ENCODE measurements around the gene SCP2D1.

- TF ChIP-seq POLR2A (IDR thresholded peaks at IDR 0.05) (no peak), POLR2AphosphoS5 (IDR thresholded peaks at IDR 0.05) (no peak)
- TF ChIP-seq, protein P1, sequence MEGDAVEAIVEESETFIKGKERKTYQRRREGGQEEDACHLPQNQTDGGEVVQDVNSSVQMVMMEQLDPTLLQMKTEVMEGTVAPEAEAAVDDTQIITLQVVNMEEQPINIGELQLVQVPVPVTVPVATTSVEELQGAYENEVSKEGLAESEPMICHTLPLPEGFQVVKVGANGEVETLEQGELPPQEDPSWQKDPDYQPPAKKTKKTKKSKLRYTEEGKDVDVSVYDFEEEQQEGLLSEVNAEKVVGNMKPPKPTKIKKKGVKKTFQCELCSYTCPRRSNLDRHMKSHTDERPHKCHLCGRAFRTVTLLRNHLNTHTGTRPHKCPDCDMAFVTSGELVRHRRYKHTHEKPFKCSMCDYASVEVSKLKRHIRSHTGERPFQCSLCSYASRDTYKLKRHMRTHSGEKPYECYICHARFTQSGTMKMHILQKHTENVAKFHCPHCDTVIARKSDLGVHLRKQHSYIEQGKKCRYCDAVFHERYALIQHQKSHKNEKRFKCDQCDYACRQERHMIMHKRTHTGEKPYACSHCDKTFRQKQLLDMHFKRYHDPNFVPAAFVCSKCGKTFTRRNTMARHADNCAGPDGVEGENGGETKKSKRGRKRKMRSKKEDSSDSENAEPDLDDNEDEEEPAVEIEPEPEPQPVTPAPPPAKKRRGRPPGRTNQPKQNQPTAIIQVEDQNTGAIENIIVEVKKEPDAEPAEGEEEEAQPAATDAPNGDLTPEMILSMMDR (IDR thresholded peaks at IDR 0.05) = no peak
Measured at GRCh38 chr20:18857640-18858039, 44.1 kb downstream of the SCP2D1 start.

All from prostate gland (tissue), 2 donors.